ENCODE data around the gene DNHD1. TPM values are rescaled to one million over a fixed set of nuclear protein-coding genes. Genes with fewer than 3 reads are reported as not detected.

DNHD1 gene
- total and polyA plus RNA-seq, 9 of the 15 experiments (the other 6 are each of a cell fraction or from before 2014, with no cell fraction given) = 0.82 to 9.7 (median 3.8) TPM

GRCh38 chr11:6531267-6531752, 34.2 kb downstream of the DNHD1 start (continued):
- TF ChIP-seq ARID4B (CRISPR knock-in tag; IDR thresholded peaks at IDR 0.05) (no peak), AFF1 (IDR thresholded peaks at IDR 0.05; ENCODE audit: low read depth in 1 of 2, partially characterized antibody in 2 of 2) (peak in 1 of 2 experiments; percentile 53), OTX1 (CRISPR knock-in tag; IDR thresholded peaks at IDR 0.05) (no peak), ZNF3 (CRISPR knock-in tag; IDR thresholded peaks at IDR 0.05) (no peak), ARID2 (IDR thresholded peaks at IDR 0.05) (peak; percentile 97), ZNF511 (CRISPR knock-in tag; IDR thresholded peaks at IDR 0.05) (no peak), SLC30A9 (CRISPR knock-in tag; IDR thresholded peaks at IDR 0.05) (no peak), CCAR2 (IDR thresholded peaks at IDR 0.05; ENCODE audit: low read depth, low read length) (no peak), TCF7L2 (IDR thresholded peaks at IDR 0.05; ENCODE audit: low read depth, low read length) (no peak), HSF4 (CRISPR knock-in tag; IDR thresholded peaks at IDR 0.05; ENCODE audit: borderline replicate concordance) (no peak), NFIX (CRISPR knock-in tag; IDR thresholded peaks at IDR 0.05; ENCODE audit: low read depth) (no peak), SMAD2 (IDR thresholded peaks at IDR 0.05; ENCODE audit: low read depth, low read length) (no peak), BACH1 (tag; IDR thresholded peaks at IDR 0.05) (no peak), ZFP30 (CRISPR knock-in tag; IDR thresholded peaks at IDR 0.05; ENCODE audit: borderline replicate concordance) (no peak), CCNT2 (IDR thresholded peaks at IDR 0.05; ENCODE audit: borderline replicate concordance, extremely low read depth, insufficient read length, low read depth, low read length) (no peak)
- TF ChIP-seq, protein P1, sequence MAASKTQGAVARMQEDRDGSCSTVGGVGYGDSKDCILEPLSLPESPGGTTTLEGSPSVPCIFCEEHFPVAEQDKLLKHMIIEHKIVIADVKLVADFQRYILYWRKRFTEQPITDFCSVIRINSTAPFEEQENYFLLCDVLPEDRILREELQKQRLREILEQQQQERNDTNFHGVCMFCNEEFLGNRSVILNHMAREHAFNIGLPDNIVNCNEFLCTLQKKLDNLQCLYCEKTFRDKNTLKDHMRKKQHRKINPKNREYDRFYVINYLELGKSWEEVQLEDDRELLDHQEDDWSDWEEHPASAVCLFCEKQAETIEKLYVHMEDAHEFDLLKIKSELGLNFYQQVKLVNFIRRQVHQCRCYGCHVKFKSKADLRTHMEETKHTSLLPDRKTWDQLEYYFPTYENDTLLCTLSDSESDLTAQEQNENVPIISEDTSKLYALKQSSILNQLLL (CRISPR knock-in tag; IDR thresholded peaks at IDR 0.05; ENCODE audit: borderline replicate concordance) = no peak
